GM21528 (cell line): ENCODE results near the gene MTHFSD.

Experiments
- ATAC-seq: cut with Tn5 transposase; IDR thresholded peaks from one replicate; pipeline ENCODE4 v1.9.1; 2021; ENCODE audit warnings: mild to moderate bottlenecking, moderate library complexity; ENCODE audit not compliant: unreplicated experiment, low FRiP score

Gene MTHFSD

DNA sequence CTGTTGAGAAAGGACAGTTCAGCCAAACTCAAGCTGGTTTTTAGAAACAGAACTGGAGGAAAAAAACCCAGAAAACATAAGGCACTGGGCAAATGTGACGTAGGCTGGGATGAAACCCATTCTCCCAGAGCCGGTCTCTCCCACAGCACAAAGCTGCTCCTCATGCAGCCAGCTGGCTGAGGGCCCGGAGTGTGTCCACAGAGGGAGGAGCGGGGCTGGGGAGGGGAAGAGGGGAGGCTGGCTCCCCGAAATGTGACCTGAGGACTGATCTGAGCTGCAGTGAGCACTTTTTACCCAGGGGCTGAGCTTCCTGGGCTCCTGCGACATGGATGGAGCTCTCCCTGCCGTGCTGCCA is 23.9 kb downstream of the MTHFSD start:
- no peak for ATAC-seq

DNA sequence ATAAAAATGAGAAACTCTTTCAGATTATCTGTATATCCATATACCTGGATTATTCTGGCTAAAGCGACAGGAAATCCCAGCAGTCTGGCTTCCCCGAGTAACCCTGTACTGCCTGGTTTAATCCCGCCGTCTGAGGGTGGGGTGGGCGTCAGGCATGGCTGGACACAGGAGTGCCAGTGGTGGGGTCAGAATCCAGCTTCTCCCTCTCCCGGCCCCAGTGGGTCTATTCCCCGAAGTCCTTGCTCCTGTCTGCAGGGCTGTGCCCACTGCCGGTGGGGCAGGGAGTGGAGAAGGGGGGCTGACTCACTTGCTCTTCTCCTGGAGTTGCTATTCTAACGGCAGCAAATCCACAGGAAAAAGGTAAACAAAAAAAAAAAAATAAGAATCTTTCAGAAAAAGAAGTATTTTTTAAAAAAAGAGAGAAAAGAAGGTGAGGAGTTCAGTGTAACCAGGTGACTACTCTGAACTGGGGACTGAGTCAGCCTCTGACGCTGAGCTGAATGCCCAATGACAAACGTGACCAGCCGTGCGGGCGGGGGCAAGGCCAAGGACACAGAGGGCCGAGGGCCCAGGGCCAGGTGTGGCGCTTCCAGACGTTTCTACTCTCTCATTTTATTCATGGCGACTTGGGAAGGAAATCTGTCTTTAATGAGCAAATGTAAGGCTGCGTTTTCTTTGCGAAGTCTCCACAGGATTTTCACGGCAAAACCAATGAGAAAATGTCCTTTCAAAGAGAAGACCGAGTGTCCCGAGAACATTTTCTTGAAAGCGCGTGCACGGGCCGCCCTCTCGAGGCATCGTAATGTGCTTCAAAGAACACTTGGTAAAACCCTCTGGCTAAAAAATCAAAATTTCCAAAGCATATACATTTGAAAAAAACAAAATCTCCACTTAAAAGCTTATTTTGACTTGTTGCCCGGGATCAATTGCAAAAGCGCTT is 24.5 kb downstream of the MTHFSD start:
- ATAC-seq: no peak

DNA sequence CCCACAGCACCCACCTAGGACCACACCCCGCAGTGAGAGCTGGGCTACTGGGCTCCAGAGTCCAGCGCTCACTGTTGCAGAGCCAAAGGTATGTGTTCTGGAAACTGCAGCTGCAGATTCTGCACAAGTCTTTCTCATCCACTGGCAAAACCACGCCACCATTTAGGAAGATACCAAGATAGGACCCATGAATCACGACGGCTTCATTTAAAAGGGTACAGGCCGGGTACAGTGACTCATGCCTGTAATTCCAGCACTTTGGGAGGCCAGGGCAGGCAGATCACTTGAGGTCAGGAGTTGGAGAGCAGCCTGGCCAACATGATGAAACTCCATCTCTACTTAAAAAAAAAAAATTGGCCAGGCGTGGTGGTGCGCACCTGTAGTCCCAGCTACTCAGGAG is 25.9 kb downstream of the MTHFSD start:
- ATAC-seq: no peak

DNA sequence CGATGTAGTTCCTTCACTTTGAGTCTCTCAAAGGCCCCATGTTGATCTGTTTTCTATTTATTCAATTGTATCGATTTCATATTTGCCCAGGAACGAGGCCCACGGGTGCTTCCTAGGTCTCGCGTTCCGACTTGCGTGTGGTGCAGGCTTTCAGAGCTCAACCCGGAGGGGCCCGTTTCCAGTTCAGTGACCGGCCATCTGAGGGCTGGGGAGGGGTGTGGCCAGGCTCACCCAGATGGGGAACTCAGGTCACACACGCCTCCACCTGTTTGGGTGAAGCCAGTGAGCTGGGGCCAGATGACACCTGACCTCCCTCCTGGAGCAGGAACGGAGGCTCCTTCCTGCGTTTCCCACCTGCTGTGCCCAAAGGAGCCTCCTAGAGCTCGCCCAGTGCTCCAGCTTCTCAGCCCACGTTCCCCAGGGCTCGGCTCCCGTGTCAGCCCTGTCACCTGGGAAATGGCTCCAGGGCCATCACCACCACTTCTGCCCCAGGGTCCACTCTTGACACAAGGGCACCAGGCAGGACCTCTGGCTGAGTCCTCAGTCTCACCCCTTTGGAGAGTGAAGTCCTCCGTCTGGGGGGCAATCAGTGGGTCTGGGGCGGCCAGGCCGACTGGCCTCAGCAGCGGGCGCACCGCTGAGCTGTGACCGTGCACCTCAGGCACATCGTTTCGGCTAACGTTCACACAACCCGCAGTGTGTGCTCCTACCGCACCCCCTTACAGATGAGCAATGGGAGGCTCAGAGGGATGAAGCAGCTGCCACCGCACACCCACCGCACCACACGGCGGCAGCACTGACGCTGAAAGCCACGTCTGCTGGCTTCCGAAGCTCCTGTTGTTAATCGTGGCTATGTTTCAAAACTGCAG is 26.7 kb downstream of the MTHFSD start:
- ATAC-seq: no peak

GRCh38 chr16:86527366-86527765 is 27.7 kb downstream of the MTHFSD start:
- ATAC-seq: no peak

DNA sequence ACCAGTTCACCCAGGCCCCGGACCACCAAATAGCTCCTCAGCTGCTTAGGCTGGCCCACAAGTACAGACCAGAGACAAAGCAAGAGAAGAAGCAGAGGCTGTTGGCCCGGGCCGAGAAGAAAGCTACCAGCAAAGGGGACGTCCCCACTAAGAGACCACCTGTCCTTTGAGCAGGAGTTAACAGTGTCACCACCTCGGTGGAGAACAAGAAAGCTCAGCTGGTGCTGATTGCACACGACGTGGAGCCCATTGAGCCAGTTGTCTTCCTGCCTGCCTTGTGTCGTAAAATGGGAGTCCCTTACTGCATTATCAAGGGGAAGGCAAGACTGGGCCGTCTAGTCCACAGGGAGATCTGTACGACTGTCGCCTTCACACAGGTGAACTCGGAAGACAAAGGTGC is 29.3 kb downstream of the MTHFSD start:
- no peak for ATAC-seq

DNA sequence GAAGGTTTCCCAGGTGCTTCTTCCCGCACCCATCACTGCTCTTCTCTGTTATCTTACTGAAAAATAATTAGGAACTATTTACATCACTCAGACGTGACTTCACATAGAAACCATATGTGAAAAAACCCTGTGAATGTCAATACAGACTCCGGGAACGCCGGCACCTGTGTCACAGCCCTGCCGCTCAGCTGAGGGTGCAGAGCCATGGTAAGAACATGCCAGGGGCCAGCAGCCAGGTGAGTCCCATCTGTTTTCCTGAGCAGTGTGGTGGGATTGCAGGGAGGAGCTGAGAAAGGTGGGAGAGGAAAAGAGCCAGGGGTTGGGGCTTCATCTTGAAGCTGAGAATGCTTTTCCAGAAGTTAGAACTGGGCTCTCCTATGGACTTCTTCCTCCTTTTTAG is 31.0 kb downstream of the MTHFSD start:
- ATAC-seq: no peak

DNA sequence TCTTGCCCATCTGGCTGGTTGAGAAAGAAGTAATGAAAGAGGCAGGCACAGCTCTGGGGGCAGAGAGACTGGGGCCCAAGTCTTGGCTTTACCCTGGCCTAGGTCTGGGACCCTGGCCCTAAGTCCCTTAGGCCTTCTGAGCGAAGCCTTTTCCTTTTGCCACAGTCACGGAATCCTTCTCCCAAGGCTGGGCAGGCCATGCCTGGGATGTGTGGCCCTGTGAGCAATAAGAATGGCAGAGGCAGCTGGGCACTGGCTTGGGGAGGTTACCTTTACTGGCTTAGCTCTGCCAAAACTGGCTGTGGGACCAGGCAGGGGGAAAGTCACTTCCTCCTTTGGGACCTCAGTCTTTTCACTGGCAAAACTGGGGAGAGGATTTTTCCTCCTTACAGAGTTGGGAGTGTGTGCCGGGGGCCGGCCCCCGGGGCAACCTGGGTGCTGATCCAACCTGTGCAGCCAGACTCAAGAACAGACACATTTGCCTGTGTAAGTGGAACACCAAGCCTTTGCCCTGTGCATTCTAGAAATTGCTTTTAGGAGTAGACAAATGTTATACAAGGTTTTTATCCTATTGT is 31.8 kb downstream of the MTHFSD start:
- ATAC-seq: no peak

GRCh38 chr16:86522634-86523033 is 32.4 kb downstream of the MTHFSD start:
- no peak for ATAC-seq

DNA sequence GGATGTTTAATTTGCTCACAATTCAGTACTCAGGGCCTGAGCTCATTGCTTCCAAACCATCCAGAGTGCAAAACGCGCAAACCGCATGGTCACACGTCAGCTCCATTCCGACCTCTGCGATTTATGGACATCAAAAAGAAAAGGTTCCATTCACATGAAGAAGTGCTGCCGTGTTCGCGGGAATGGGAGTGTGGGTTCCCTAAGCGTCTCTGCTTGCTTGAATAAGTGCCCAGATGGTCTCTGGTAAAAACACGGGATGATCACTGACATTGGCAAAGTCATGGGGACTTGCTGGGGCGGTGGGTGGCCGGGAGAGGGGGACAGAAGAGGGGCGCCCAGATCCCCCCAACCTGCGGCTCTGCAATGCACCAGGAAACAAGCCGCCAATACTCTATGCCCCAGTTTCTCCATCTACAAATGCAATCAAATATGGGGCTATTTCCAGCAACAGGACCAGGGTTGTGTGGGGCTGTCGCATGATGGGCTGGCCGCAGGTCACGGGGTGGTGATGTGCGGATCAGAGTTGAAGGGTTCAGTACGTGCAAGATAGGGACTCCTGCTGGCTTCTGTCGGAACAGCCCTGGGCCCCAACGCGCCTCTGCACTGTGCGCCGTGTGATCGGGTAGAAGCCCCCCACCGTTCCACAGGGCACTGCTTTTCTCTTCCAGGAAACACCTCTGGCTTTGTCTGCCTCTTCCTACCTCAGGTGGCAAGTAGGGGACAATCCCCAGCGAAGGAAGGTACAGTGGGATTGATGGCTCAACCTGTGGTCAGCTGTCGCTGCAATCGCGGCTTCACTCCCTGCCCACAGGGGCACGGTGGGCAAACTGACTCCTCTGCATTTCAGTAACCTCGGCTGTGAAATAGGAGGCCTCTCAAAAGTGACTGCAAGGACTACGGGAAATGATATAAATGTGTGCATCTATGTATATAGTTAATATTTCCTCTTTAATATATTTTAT is 33.5 kb downstream of the MTHFSD start:
- ATAC-seq: no peak

- no peak for ATAC-seq
Observed at GRCh38 chr16:86520317-86521210, 34.5 kb downstream of the MTHFSD start.

DNA sequence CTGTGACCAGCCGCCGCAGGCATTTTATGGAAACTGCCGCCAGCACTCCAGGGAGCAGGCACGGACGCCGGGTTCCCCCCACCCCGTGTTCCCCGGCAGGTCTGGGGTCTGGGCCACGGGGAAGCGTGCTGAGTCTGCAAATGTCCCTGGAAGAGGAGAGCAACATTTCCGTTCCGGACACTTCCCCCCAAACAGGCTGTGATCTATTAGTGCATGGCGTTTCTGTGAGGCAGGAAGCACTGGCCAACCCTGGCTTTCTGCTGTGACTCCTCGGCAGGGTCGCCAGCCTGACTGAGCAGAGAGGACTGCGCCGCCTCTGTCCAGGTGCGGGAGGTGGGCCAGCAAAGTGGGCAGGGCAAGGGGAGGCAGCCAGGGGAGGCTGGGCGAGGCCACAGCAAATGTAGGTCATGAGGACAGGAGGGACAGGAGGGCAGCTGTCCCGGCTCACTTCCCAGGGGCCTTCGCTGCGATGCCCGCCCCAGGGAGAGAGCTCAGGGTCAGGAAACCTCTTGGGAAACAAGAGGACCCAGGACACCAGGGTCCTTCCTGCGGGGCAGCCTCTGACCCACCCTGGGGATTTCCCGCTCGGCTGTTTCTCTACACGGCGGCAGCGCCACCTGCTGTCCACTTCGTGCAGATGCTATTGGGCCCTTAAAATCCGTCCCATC is 35.3 kb downstream of the MTHFSD start:
- no peak for ATAC-seq

DNA sequence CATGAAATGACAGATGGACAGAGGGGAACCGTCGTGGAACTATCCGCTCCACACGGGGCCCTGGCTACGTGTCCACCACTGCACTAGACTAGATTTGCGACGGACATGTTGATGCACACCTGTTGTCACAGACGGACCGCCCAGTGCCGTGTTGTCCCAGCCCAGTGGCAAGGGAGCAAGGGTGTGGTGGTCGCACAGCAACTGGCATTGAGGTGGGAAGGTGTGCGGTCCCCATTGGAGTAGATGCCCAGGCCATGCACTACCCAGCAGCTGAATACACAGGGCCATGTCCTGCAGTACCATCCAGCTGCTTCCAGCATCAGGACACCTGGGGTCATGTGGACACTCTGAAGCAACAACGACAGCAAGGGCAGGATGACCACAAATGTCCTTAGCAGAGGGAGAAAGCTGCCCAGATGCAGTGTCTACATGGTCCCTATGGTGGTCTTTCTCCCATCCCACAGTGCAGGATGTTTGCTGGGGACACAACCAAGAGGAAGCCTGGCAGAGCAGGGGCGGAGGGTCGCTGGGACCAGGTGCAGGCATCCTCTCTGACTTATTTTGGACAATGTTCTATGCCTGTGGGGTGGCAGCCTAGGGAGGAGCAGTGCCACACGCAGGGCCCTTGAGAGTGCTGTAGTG is 35.9 kb downstream of the MTHFSD start:
- no peak for ATAC-seq

DNA sequence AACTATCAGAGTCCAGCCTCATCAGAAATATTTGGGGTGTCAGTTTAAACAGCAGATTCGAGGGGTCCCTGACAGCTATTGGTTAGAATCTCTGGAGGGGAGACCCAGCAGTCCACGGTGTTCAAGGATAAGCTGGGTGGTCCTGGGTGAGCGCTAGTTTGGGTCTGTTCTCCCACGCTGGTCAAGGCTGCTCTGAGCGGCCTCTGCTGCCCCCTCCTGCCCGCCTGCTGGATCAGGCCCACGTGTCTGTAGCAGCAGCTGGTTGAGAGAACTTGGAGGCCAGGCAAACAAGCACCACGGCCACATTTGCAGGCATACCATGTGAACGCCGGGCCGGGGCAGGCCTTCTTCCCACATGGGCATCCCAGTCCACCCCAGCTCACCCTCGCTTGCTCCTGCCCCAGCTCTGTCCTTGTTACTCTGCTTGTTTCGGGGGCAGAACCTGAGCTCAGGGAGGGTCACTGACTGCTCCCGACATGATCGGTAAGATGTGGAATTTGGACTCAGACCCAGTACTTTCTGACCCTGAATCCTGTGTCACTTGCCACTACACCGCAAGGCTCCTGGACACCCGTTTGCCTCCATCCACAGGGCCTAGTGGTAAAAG is 37.3 kb downstream of the MTHFSD start:
- ATAC-seq: no peak

DNA sequence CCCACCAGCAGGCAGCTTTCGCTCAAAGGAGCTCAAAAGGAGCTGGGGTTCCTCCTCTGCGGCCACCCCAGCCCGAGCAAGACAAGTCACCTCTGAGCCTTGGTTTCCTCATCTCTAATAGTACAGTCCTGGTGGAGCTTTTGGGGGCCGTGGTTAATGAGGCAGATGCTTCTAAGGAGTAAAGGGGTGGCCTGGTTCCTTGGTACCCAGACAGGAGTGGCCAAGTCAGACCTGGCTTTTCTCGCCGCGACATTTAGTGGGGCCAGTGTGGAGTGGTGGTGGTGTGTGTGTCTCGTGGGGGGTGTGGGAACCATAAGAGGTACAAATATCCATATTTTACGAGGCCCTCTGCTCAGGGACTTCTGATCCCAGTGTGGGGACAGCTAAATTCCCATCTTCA is 38.0 kb downstream of the MTHFSD start:
- no peak for ATAC-seq

- ATAC-seq: no peak
Observed at GRCh38 chr16:86516623-86517003, 38.4 kb downstream of the MTHFSD start.

GRCh38 chr16:86515777-86516622 is 39.0 kb downstream of the MTHFSD start:
- ATAC-seq: no peak
